ENCODE data around the gene IL27RA.

The IL27RA gene

GRCh38 chr19:14006766-14007562, 24.6 kb upstream of the IL27RA start (continued):
- TF ChIP-seq PRDM4 (tag by site-specific recombination; IDR thresholded peaks at IDR 0.05) (peak; percentile 81), ZNF133 (tag by site-specific recombination; IDR thresholded peaks at IDR 0.05) (no peak), ZNF426 (tag by site-specific recombination; IDR thresholded peaks at IDR 0.05) (no peak), EGR2 (tag by site-specific recombination; IDR thresholded peaks at IDR 0.05; ENCODE audit: low read depth) (peak; percentile 66), YY1 (tag by site-specific recombination; IDR thresholded peaks at IDR 0.05) (peak; percentile 77), ZNF350 (tag by site-specific recombination; IDR thresholded peaks at IDR 0.05) (no peak), YY2 (tag by site-specific recombination; IDR thresholded peaks at IDR 0.05) (peak; percentile 79), ZNF48 (tag by site-specific recombination; IDR thresholded peaks at IDR 0.05) (no peak), ZXDB (tag by site-specific recombination; IDR thresholded peaks at IDR 0.05) (peak; percentile 96), ZFP69B (tag by site-specific recombination; IDR thresholded peaks at IDR 0.05) (peak; percentile 95), ZNF10 (tag by site-specific recombination; IDR thresholded peaks at IDR 0.05) (peak; percentile 63; the same call in 1 of the 2 replicates), CTCF (tag by site-specific recombination; IDR thresholded peaks at IDR 0.05) (no peak; the same call in 1 of the 2 replicates), ZNF433 (tag by site-specific recombination; IDR thresholded peaks at IDR 0.05; ENCODE audit: low read depth) (no peak), TRIM28 (IDR thresholded peaks at IDR 0.05; ENCODE audit: borderline replicate concordance, low read length) (no peak), ZNF214 (tag by site-specific recombination; IDR thresholded peaks at IDR 0.05; ENCODE audit: borderline replicate concordance) (no peak), ZNF561 (tag by site-specific recombination; IDR thresholded peaks at IDR 0.05; ENCODE audit: borderline replicate concordance) (peak; percentile 90; the same call in 1 of the 2 replicates), ZNF132 (tag by site-specific recombination; IDR thresholded peaks at IDR 0.05; ENCODE audit: borderline replicate concordance) (no peak), ZNF521 (tag by site-specific recombination; IDR thresholded peaks at IDR 0.05) (no peak), ZNF843 (tag by site-specific recombination; IDR thresholded peaks at IDR 0.05) (peak; percentile 76), ZNF473 (tag by site-specific recombination; IDR thresholded peaks at IDR 0.05) (no peak), ZNF366 (tag by site-specific recombination; conservative IDR thresholded peaks at IDR 0.05) (peak; percentile 84), BCL11A (tag by site-specific recombination; IDR thresholded peaks at IDR 0.05; ENCODE audit: low read depth) (peak; percentile 87), ZNF791 (tag by site-specific recombination; IDR thresholded peaks at IDR 0.05) (no peak), ZNF658 (tag by site-specific recombination; IDR thresholded peaks at IDR 0.05) (no peak), PATZ1 (tag by site-specific recombination; IDR thresholded peaks at IDR 0.05) (peak; percentile 98), ZNF18 (tag by site-specific recombination; IDR thresholded peaks at IDR 0.05) (no peak), SALL2 (tag by site-specific recombination; IDR thresholded peaks at IDR 0.05; ENCODE audit: borderline replicate concordance) (no peak)

Measured in HEK293 (cell line).